MM.1S (cell line): ENCODE measurements around the gene CXCR1.

Experiments
- DNase-seq: peaks from one replicate; pipeline ENCODE4 v3.0.0-alpha.2; 2015
- H2AFZ ChIP-seq: fragments of 300-600 bp; sonication (generic); 2 replicates; pipeline ENCODE4 v1.6.0; 2016; ENCODE audit warnings: antibody characterized with exemption, low read length
- H3F3A ChIP-seq: fragments of 300-600 bp; sonication (generic); 2 replicates; pipeline ENCODE4 v1.6.1; 2016; ENCODE audit warnings: mild to moderate bottlenecking, antibody characterized with exemption, low read length, moderate library complexity, mixed read lengths; ENCODE audit not compliant: insufficient read depth
- H3K27ac ChIP-seq: fragments of 300-600 bp; sonication (generic); 2 replicates; pipeline ENCODE4 v1.5.1; 2016; ENCODE audit warnings: mild to moderate bottlenecking, low read length
- H3K27me3 ChIP-seq: fragments of 300-600 bp; sonication (generic); replicated peaks from 2 replicates; pipeline ENCODE4 v1.6.0; 2016; ENCODE audit warnings: low read length; ENCODE audit not compliant: insufficient read depth
- H3K36me3 ChIP-seq: fragments of 300-600 bp; sonication (generic); replicated peaks from 2 replicates; pipeline ENCODE4 v1.6.1; 2016; ENCODE audit warnings: mild to moderate bottlenecking, low read length, mixed read lengths; ENCODE audit not compliant: insufficient read depth
- H3K4me1 ChIP-seq: fragments of 300-600 bp; sonication (generic); 2 replicates; pipeline ENCODE4 v1.6.1; 2016; ENCODE audit warnings: low read length, mixed read lengths
- H3K4me2 ChIP-seq: fragments of 300-600 bp; sonication (generic); 2 replicates; pipeline ENCODE4 v1.6.0; 2016; ENCODE audit warnings: low read depth, low read length
- H3K4me3 ChIP-seq: fragments of 300-600 bp; sonication (generic); 2 replicates; pipeline ENCODE4 v1.5.1; 2016; ENCODE audit warnings: low read length, mixed read lengths
- H3K79me2 ChIP-seq: fragments of 300-600 bp; sonication (generic); 2 replicates; pipeline ENCODE4 v1.6.1; 2016; ENCODE audit warnings: mixed run types, low read length, mixed read lengths
- H3K9ac ChIP-seq: fragments of 300-600 bp; sonication (generic); 2 replicates; pipeline ENCODE4 v1.6.1; 2016; ENCODE audit warnings: low read length, mixed read lengths
- H3K9me2 ChIP-seq: fragments of 300-600 bp; sonication (generic); replicated peaks from 2 replicates; pipeline ENCODE4 v1.6.1; 2016; ENCODE audit warnings: mild to moderate bottlenecking, low read length, mixed read lengths; ENCODE audit not compliant: insufficient read depth
- H3K9me3 ChIP-seq: fragments of 300-600 bp; sonication (generic); replicated peaks from 2 replicates; pipeline ENCODE4 v1.6.1; 2016; ENCODE audit warnings: mild to moderate bottlenecking, low read length, mixed read lengths; ENCODE audit not compliant: insufficient read depth
- H4K20me1 ChIP-seq: fragments of 300-600 bp; sonication (generic); 2 replicates; pipeline ENCODE4 v1.6.1; 2016; ENCODE audit warnings: mild to moderate bottlenecking, low read length, moderate library complexity, mixed read lengths; ENCODE audit not compliant: insufficient read depth
- EZH2 ChIP-seq: fragments of 300-600 bp; sonication (generic); optimal IDR thresholded peaks from 2 replicates; pipeline ENCODE3; 2017; ENCODE audit warnings: low read depth, mild to moderate bottlenecking, antibody characterized with exemption, low read length, mixed read lengths
- EZH2phosphoT487 ChIP-seq: fragments of 300-600 bp; sonication (generic); IDR thresholded peaks from 2 replicates; pipeline ENCODE4 v1.6.1; 2018; ENCODE audit warnings: antibody characterized with exemption, low read length
- TF ChIP-seq, protein P1 (sequence below): fragments of 300-600 bp; sonication (generic); IDR thresholded peaks from 2 replicates; pipeline ENCODE4 v1.5.1; 2016; ENCODE audit warnings: antibody characterized with exemption, low read length, mixed read lengths

CXCR1 gene

DNA sequence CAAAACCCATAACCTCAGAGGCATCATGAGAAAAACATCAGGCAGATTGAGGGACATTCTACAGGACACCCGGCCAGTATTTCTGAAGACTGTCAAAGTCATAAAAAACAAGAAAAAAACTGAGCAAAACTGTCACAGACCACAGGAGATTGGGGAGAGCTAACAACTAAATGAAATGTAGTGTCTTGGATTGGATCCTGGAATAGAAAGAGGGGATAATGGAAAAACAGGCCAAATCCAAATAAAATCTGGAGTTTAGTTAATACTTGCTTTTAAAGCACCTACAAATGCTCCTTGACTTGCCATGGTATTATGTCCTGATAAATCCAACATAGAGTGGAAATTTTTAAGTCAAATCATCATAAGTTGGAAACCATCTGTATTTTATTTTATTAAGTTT, 17.6 kb upstream of the CXCR1 start:
- Histone ChIP-seq H3K79me2 (no peaks in the 10 kb centered on the region), H3K9ac (no peak overlapping the region), H3K27ac (no peak overlapping the region), H2AFZ (no peak overlapping the region), H3F3A (no peaks in the 10 kb centered on the region), H3K9me3 (no peaks in the 10 kb centered on the region), H3K9me2 (no peaks in the 10 kb centered on the region), H3K4me3 (no peak overlapping the region), H3K27me3 (no peaks in the 10 kb centered on the region), H3K36me3 (no peaks in the 10 kb centered on the region), H3K4me1 (peaks cover 5% of the 10 kb centered on the region), H4K20me1 (no peaks in the 10 kb centered on the region), H3K4me2 (no peak overlapping the region)
- no peak for DNase-seq
- TF ChIP-seq, protein P1, sequence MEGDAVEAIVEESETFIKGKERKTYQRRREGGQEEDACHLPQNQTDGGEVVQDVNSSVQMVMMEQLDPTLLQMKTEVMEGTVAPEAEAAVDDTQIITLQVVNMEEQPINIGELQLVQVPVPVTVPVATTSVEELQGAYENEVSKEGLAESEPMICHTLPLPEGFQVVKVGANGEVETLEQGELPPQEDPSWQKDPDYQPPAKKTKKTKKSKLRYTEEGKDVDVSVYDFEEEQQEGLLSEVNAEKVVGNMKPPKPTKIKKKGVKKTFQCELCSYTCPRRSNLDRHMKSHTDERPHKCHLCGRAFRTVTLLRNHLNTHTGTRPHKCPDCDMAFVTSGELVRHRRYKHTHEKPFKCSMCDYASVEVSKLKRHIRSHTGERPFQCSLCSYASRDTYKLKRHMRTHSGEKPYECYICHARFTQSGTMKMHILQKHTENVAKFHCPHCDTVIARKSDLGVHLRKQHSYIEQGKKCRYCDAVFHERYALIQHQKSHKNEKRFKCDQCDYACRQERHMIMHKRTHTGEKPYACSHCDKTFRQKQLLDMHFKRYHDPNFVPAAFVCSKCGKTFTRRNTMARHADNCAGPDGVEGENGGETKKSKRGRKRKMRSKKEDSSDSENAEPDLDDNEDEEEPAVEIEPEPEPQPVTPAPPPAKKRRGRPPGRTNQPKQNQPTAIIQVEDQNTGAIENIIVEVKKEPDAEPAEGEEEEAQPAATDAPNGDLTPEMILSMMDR, result no peak
- TF ChIP-seq EZH2phosphoT487 (no peak), EZH2 (no peak)

GRCh38 chr2:218180467-218181114, 13.8 kb upstream of the CXCR1 start:
- Histone ChIP-seq H3K27me3 (no peaks in the 10 kb centered on the region), H3K9ac (no peak overlapping the region), H3K4me2 (no peak overlapping the region), H3K4me1 (no peaks in the 10 kb centered on the region), H3K36me3 (no peaks in the 10 kb centered on the region), H3F3A (no peaks in the 10 kb centered on the region), H3K4me3 (no peak overlapping the region), H4K20me1 (no peaks in the 10 kb centered on the region), H3K9me3 (no peaks in the 10 kb centered on the region), H2AFZ (no peak overlapping the region), H3K79me2 (no peaks in the 10 kb centered on the region), H3K27ac (no peak overlapping the region), H3K9me2 (no peaks in the 10 kb centered on the region)
- TF ChIP-seq EZH2, result no peak
- TF ChIP-seq, protein P1, result no peak
- TF ChIP-seq EZH2phosphoT487, result no peak
- DNase-seq, result no peak

DNA sequence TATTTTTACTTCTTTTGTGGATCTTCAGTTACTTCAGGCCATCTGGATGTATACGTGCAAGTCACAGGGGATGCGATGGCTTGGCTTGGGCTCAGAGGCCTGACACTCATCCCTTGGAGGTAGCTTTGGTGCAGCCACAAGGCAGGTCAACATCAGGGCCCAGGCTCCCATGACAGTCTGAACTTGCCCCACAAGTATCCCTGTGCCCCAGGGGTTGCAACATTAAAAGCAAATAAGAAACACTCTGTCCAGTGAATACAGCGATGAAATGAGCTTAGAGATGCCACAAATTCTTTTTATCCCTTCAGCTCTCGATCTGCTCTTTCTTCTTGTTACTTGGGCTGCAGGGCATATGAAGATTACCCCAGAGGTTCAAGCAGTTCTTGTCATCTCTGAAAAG, 13.0 kb upstream of the CXCR1 start:
- Histone ChIP-seq H3K27ac (no peak overlapping the region), H3K79me2 (no peaks in the 10 kb centered on the region), H3K9me3 (no peaks in the 10 kb centered on the region), H3F3A (no peaks in the 10 kb centered on the region), H3K9me2 (no peaks in the 10 kb centered on the region), H3K4me3 (no peak overlapping the region), H3K36me3 (no peaks in the 10 kb centered on the region), H3K4me1 (no peaks in the 10 kb centered on the region), H3K9ac (no peak overlapping the region), H2AFZ (no peak overlapping the region), H3K4me2 (no peak overlapping the region), H4K20me1 (no peaks in the 10 kb centered on the region), H3K27me3 (no peaks in the 10 kb centered on the region)
- TF ChIP-seq, protein P1, result no peak
- TF ChIP-seq EZH2 (no peak), EZH2phosphoT487 (no peak)
- DNase-seq, result no peak
